Measurements from ENCODE around the gene WFDC13. TPM values are rescaled to one million over a fixed set of nuclear protein-coding genes. Genes with fewer than 3 reads are reported as not detected.
"Not testable (repeated sequence)": the region's sequence is repeated elsewhere in the genome, so short reads cannot be mapped to it uniquely, and the experiment has no call there.

Gene WFDC13
- total RNA-seq (2022) (not detected in 2 replicates), Bru-seq, nascent RNA (not detected), BruChase-seq, experiment 1, labeled RNA remaining after a 6-hour chase (not detected), BruChase-seq, experiment 2, labeled RNA remaining after a 2-hour chase (not detected)
- long read RNA-seq: 0 reads

- no peaks in the 10 kb centered on the region for H3K9me3 Mint-ChIP-seq (ENCODE audit: low read depth, unreplicated experiment)
- no peaks in the 10 kb centered on the region for H3K36me3 Mint-ChIP-seq (ENCODE audit: insufficient read depth, unreplicated experiment)
- no peak for TF ChIP-seq CTCF (IDR thresholded peaks at IDR 0.05; ENCODE audit: unreplicated experiment)
- CTCF ChIA-PET: interaction anchor here (0.8 kb wide), 1 partner anchor 18 kb away, joined by 3 read pairs; no protein-coding TSS in a partner anchor
- no peak within 1 kb of the TSS for H3K27ac Mint-ChIP-seq (ENCODE audit: unreplicated experiment)
- DNase-seq: no peak
- no peak within 1 kb of the TSS for H3K4me3 Mint-ChIP-seq (ENCODE audit: low read depth, unreplicated experiment)
- BruUV-seq (replicated peaks): no TSS peak
- H3K4me1 Mint-ChIP-seq (ENCODE audit: low read depth, unreplicated experiment): peaks cover 5% of the 10 kb centered on the region
- peaks cover 69% of the 10 kb centered on the region for H3K27me3 Mint-ChIP-seq (ENCODE audit: unreplicated experiment)
- intact Hi-C loops (cut with micrococcal nuclease; ENCODE audit: unreplicated experiment): no loop called here
Observed at GRCh38 chr20:45701873-45702272, at the start of gene WFDC13. Gene WFDC13 (plus strand): TSS chr20:45702038. CDS start chr20:45702124, 86 bp downstream.

- H3K4me3 Mint-ChIP-seq (ENCODE audit: low read depth, unreplicated experiment); H3K36me3 Mint-ChIP-seq (ENCODE audit: insufficient read depth, unreplicated experiment); DNase-seq; H3K27ac Mint-ChIP-seq (ENCODE audit: unreplicated experiment); BruUV-seq (replicated peaks); H3K4me1 Mint-ChIP-seq (ENCODE audit: low read depth, unreplicated experiment); H3K9me3 Mint-ChIP-seq (ENCODE audit: low read depth, unreplicated experiment); CTCF ChIA-PET; intact Hi-C loops (cut with micrococcal nuclease; ENCODE audit: unreplicated experiment): not testable (repeated sequence)
- H3K27me3 Mint-ChIP-seq (ENCODE audit: unreplicated experiment): peaks cover 44% of the 10 kb centered on the region
Observed at GRCh38 chr20:45657038-45657437, 44.8 kb upstream of the WFDC13 start.

- intact Hi-C loops (cut with micrococcal nuclease; ENCODE audit: unreplicated experiment): no loop called here
- H3K27me3 Mint-ChIP-seq (ENCODE audit: unreplicated experiment): peaks cover 68% of the 10 kb centered on the region
- no peak within 1 kb of the TSS for H3K4me3 Mint-ChIP-seq (ENCODE audit: low read depth, unreplicated experiment)
- no peak for DNase-seq
- no peak for TF ChIP-seq CTCF (IDR thresholded peaks at IDR 0.05; ENCODE audit: unreplicated experiment)
- no TSS peak for BruUV-seq (replicated peaks)
- CTCF ChIA-PET: interaction anchor here (0.6 kb wide), 1 partner anchor 273 kb away, joined by 4 read pairs; no protein-coding TSS in a partner anchor
- H3K4me1 Mint-ChIP-seq (ENCODE audit: low read depth, unreplicated experiment): no peaks in the 10 kb centered on the region
- no peaks in the 10 kb centered on the region for H3K9me3 Mint-ChIP-seq (ENCODE audit: low read depth, unreplicated experiment)
- no peak within 1 kb of the TSS for H3K27ac Mint-ChIP-seq (ENCODE audit: unreplicated experiment)
- H3K36me3 Mint-ChIP-seq (ENCODE audit: insufficient read depth, unreplicated experiment): no peaks in the 10 kb centered on the region
Observed at GRCh38 chr20:45670139-45670538, 31.7 kb upstream of the WFDC13 start, which contains the start of gene WFDC11. Gene WFDC11 (minus strand): TSS chr20:45670239. CDS start chr20:45650600, 19,639 bp downstream.

GRCh38 chr20:45672765-45673164, 29.1 kb upstream of the WFDC13 start:
- CTCF ChIA-PET: interaction anchor here (0.7 to 1.2 kb wide), 2 partner anchors 43 to 350 kb away, joined by 3 read pairs; partner anchors contain the start of gene WFDC10A
- intact Hi-C loops (cut with micrococcal nuclease; ENCODE audit: unreplicated experiment): no loop called here
- TF ChIP-seq CTCF (IDR thresholded peaks at IDR 0.05; ENCODE audit: unreplicated experiment): no peak
- no peak for DNase-seq
- no peak overlapping the region for H3K27ac Mint-ChIP-seq (ENCODE audit: unreplicated experiment)
- BruUV-seq (replicated peaks): no TSS peak
- peaks cover 88% of the 10 kb centered on the region for H3K27me3 Mint-ChIP-seq (ENCODE audit: unreplicated experiment)
- no peak overlapping the region for H3K4me3 Mint-ChIP-seq (ENCODE audit: low read depth, unreplicated experiment)
- no peaks in the 10 kb centered on the region for H3K36me3 Mint-ChIP-seq (ENCODE audit: insufficient read depth, unreplicated experiment)
- no peaks in the 10 kb centered on the region for H3K4me1 Mint-ChIP-seq (ENCODE audit: low read depth, unreplicated experiment)
- no peaks in the 10 kb centered on the region for H3K9me3 Mint-ChIP-seq (ENCODE audit: low read depth, unreplicated experiment)

GRCh38 chr20:45679650-45680049, 22.2 kb upstream of the WFDC13 start:
- H3K27ac Mint-ChIP-seq (ENCODE audit: unreplicated experiment): no peak overlapping the region
- no peaks in the 10 kb centered on the region for H3K4me1 Mint-ChIP-seq (ENCODE audit: low read depth, unreplicated experiment)
- DNase-seq: no peak
- no peak for TF ChIP-seq CTCF (IDR thresholded peaks at IDR 0.05; ENCODE audit: unreplicated experiment)
- no peaks in the 10 kb centered on the region for H3K36me3 Mint-ChIP-seq (ENCODE audit: insufficient read depth, unreplicated experiment)
- BruUV-seq (replicated peaks): no TSS peak
- H3K27me3 Mint-ChIP-seq (ENCODE audit: unreplicated experiment): peaks cover 87% of the 10 kb centered on the region
- intact Hi-C loops (cut with micrococcal nuclease; ENCODE audit: unreplicated experiment): no loop called here
- no peaks in the 10 kb centered on the region for H3K9me3 Mint-ChIP-seq (ENCODE audit: low read depth, unreplicated experiment)
- no peak overlapping the region for H3K4me3 Mint-ChIP-seq (ENCODE audit: low read depth, unreplicated experiment)
- CTCF ChIA-PET: interaction anchor here (0.6 to 1.1 kb wide), 2 partner anchors 13 to 18 kb away, joined by 3 to 9 read pairs; no protein-coding TSS in a partner anchor

Measured in Calu3 (cell line).